ENCODE measurements around the gene FZD7.

The FZD7 gene

GRCh38 chr2:202064171-202064880 lies 30.7 kb downstream of the FZD7 start:
- H3K4me3 ChIP-seq (ENCODE audit: low read depth in 1 of 2, low read length in 2 of 2), result no peak overlapping the region
- no peak overlapping the region for H3K27ac ChIP-seq (ENCODE audit: low read length)
- no peak overlapping the region for H3K9ac ChIP-seq (ENCODE audit: low read depth, low read length)
- no peak overlapping the region for H3K4me2 ChIP-seq (ENCODE audit: insufficient read depth, low read length)
- ATAC-seq (ENCODE audit: insufficient read depth, low read depth), result no peak
- no peaks in the 10 kb centered on the region for H4K20me1 ChIP-seq (ENCODE audit: insufficient read depth, low read length)
- no peak for DNase-seq
- H3K4me1 ChIP-seq (ENCODE audit: insufficient read depth, low read length), result no peaks in the 10 kb centered on the region
- H3K9me3 ChIP-seq (ENCODE audit: insufficient read depth, low read length, severe bottlenecking), result no peaks in the 10 kb centered on the region
- no peak for TF ChIP-seq CTCF (IDR thresholded peaks at IDR 0.05; ENCODE audit: borderline replicate concordance, extremely low read depth, low read length, poor library complexity, severe bottlenecking)
- TF ChIP-seq EZH2 (IDR thresholded peaks at IDR 0.05; ENCODE audit: borderline replicate concordance, low read depth, low read length, severe bottlenecking), result no peak
- H3K36me3 ChIP-seq (ENCODE audit: insufficient read depth, low read length), result no peaks in the 10 kb centered on the region
- H2AFZ ChIP-seq (ENCODE audit: low read depth, low read length), result no peak overlapping the region
- peaks cover 5% of the 10 kb centered on the region for H3K27me3 ChIP-seq (ENCODE audit: insufficient read depth, low read length, poor library complexity)
- H3K79me2 ChIP-seq (ENCODE audit: insufficient read depth, low read length), result no peaks in the 10 kb centered on the region

- no peaks in the 10 kb centered on the region for H4K20me1 ChIP-seq (ENCODE audit: insufficient read depth, low read length)
- no peak overlapping the region for H3K27ac ChIP-seq (ENCODE audit: low read length)
- H3K79me2 ChIP-seq (ENCODE audit: insufficient read depth, low read length), result no peaks in the 10 kb centered on the region
- H3K4me2 ChIP-seq (ENCODE audit: insufficient read depth, low read length), result no peak overlapping the region
- peaks cover 5% of the 10 kb centered on the region for H3K27me3 ChIP-seq (ENCODE audit: insufficient read depth, low read length, poor library complexity)
- no peak overlapping the region for H2AFZ ChIP-seq (ENCODE audit: low read depth, low read length)
- ATAC-seq (ENCODE audit: insufficient read depth, low read depth) (no peak), DNase-seq (no peak)
- no peaks in the 10 kb centered on the region for H3K4me1 ChIP-seq (ENCODE audit: insufficient read depth, low read length)
- H3K36me3 ChIP-seq (ENCODE audit: insufficient read depth, low read length), result no peaks in the 10 kb centered on the region
- no peak overlapping the region for H3K9ac ChIP-seq (ENCODE audit: low read depth, low read length)
- H3K4me3 ChIP-seq (ENCODE audit: low read depth in 1 of 2, low read length in 2 of 2), result no peak overlapping the region
- no peak for TF ChIP-seq EZH2 (IDR thresholded peaks at IDR 0.05; ENCODE audit: borderline replicate concordance, low read depth, low read length, severe bottlenecking)
- TF ChIP-seq CTCF (IDR thresholded peaks at IDR 0.05; ENCODE audit: borderline replicate concordance, extremely low read depth, low read length, poor library complexity, severe bottlenecking), result no peak
- H3K9me3 ChIP-seq (ENCODE audit: insufficient read depth, low read length, severe bottlenecking), result no peaks in the 10 kb centered on the region
Observed at GRCh38 chr2:202064881-202065230, 31.2 kb downstream of the FZD7 start.

DNA sequence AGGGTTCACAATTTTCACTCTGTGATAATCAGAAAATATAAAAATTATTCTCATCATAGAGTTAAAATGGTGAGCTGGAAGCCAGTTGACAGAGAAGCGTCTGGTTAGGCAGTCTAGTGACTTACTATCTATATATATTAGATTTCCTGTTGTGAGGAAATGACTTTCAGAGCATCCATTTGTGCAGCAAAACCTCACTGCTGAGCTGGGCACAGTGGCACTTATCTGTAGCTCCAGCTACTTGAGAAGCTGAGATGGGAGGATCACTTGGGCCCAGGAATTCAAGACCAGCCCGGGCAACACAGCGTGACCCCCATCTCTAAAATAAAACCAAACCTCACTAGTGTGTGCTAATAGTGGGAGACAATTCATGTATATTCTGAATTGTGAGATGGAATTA lies 32.2 kb downstream of the FZD7 start:
- Histone ChIP-seq H4K20me1 (ENCODE audit: insufficient read depth, low read length) (no peaks in the 10 kb centered on the region), H3K9me3 (ENCODE audit: insufficient read depth, low read length, severe bottlenecking) (no peaks in the 10 kb centered on the region), H3K27me3 (ENCODE audit: insufficient read depth, low read length, poor library complexity) (peaks cover 5% of the 10 kb centered on the region), H3K36me3 (ENCODE audit: insufficient read depth, low read length) (no peaks in the 10 kb centered on the region), H3K27ac (ENCODE audit: low read length) (no peak overlapping the region), H3K9ac (ENCODE audit: low read depth, low read length) (no peak overlapping the region), H3K4me3 (ENCODE audit: low read depth in 1 of 2, low read length in 2 of 2) (no peak overlapping the region), H3K4me1 (ENCODE audit: insufficient read depth, low read length) (no peaks in the 10 kb centered on the region), H3K79me2 (ENCODE audit: insufficient read depth, low read length) (no peaks in the 10 kb centered on the region), H3K4me2 (ENCODE audit: insufficient read depth, low read length) (no peak overlapping the region), H2AFZ (ENCODE audit: low read depth, low read length) (no peak overlapping the region)
- TF ChIP-seq EZH2 (IDR thresholded peaks at IDR 0.05; ENCODE audit: borderline replicate concordance, low read depth, low read length, severe bottlenecking) (no peak), CTCF (IDR thresholded peaks at IDR 0.05; ENCODE audit: borderline replicate concordance, extremely low read depth, low read length, poor library complexity, severe bottlenecking) (no peak)
- DNase-seq (no peak), ATAC-seq (ENCODE audit: insufficient read depth, low read depth) (no peak)
